Globus pallidus (tissue), 1 donor: ENCODE data around the gene ATF6.
"Not testable (repeated sequence)": the region's sequence is repeated elsewhere in the genome, so short reads cannot be mapped to it uniquely, and the experiment has no call there.

Source experiments
- DNase-seq: peaks from one replicate; pipeline ENCODE4 v3.0.0-alpha.2; 2015; ENCODE audit warnings: low spot score

ATF6 gene

GRCh38 chr1:161782886-161783285, 16.8 kb downstream of the ATF6 start:
- DNase-seq: no peak

- DNase-seq: peak; percentile 50
Observed at GRCh38 chr1:161784968-161785367, 18.8 kb downstream of the ATF6 start.

GRCh38 chr1:161787355-161787754, 21.2 kb downstream of the ATF6 start:
- no peak for DNase-seq

GRCh38 chr1:161790587-161791317, 24.6 kb downstream of the ATF6 start:
- no peak for DNase-seq

- no peak for DNase-seq
Observed at GRCh38 chr1:161791904-161792655, 26.0 kb downstream of the ATF6 start.

GRCh38 chr1:161792740-161793139, 26.6 kb downstream of the ATF6 start:
- peak; percentile 60 for DNase-seq

GRCh38 chr1:161799792-161800191, 33.7 kb downstream of the ATF6 start:
- DNase-seq: no peak

- DNase-seq: no peak
Observed at GRCh38 chr1:161801955-161802354, 35.8 kb downstream of the ATF6 start.

- DNase-seq: no peak
Observed at GRCh38 chr1:161803181-161803580, 37.1 kb downstream of the ATF6 start.

- DNase-seq: no peak
Observed at GRCh38 chr1:161805399-161806197, 39.5 kb downstream of the ATF6 start.

GRCh38 chr1:161809202-161809601, 43.1 kb downstream of the ATF6 start:
- DNase-seq: not testable (repeated sequence)

- not testable (repeated sequence) for DNase-seq
Observed at GRCh38 chr1:161809656-161810055, 43.5 kb downstream of the ATF6 start.

GRCh38 chr1:161810780-161811179, 44.7 kb downstream of the ATF6 start:
- DNase-seq: no peak

- no peak for DNase-seq
Observed at GRCh38 chr1:161816201-161816600, 50.1 kb downstream of the ATF6 start.

- DNase-seq: no peak
Observed at GRCh38 chr1:161817176-161817730, 51.1 kb downstream of the ATF6 start.

- DNase-seq: no peak
Observed at GRCh38 chr1:161820914-161821313, 54.8 kb downstream of the ATF6 start.

GRCh38 chr1:161824618-161825017, 58.5 kb downstream of the ATF6 start:
- DNase-seq: no peak

GRCh38 chr1:161825831-161826230, 59.7 kb downstream of the ATF6 start:
- no peak for DNase-seq

GRCh38 chr1:161826478-161826877, 60.4 kb downstream of the ATF6 start:
- DNase-seq: no peak

GRCh38 chr1:161827786-161828185, 61.7 kb downstream of the ATF6 start:
- DNase-seq: no peak

GRCh38 chr1:161832299-161832907, 66.3 kb downstream of the ATF6 start:
- DNase-seq: not testable (repeated sequence)
